HepG2 (cell line): ENCODE measurements around the gene CFAP91.

Experiments
- HCFC1 ChIP-seq: fragments of 150-350 bp; IDR thresholded peaks from 2 replicates; pipeline ENCODE4 v1.6.1; 2014; ENCODE audit warnings: low read depth, low read length
- HNRNPUL1 ChIP-seq: fragments of 200-400 bp; formaldehyde crosslinking; IDR thresholded peaks from 2 replicates; pipeline ENCODE4 v1.6.1; 2017; ENCODE audit warnings: low read depth, mild to moderate bottlenecking, low read length, moderate library complexity
- JUND ChIP-seq: sonication (generic); formaldehyde crosslinking; IDR thresholded peaks from 2 replicates; pipeline ENCODE4 v1.8.0; 2022; ENCODE audit warnings: mild to moderate bottlenecking, missing genetic modification reagents
- MEIS1 ChIP-seq: sonication (generic); formaldehyde crosslinking; IDR thresholded peaks from 2 replicates; pipeline ENCODE4 v1.9.0; 2021; ENCODE audit warnings: mild to moderate bottlenecking, missing genetic modification reagents, moderate library complexity, borderline replicate concordance
- MTA3 ChIP-seq: sonication (generic); formaldehyde crosslinking; IDR thresholded peaks from 2 replicates; pipeline ENCODE4 v1.4.0; 2020; ENCODE audit warnings: missing genetic modification reagents
- NFYB ChIP-seq: sonication (generic); formaldehyde crosslinking; IDR thresholded peaks from 2 replicates; pipeline ENCODE4 v1.4.0; 2020; ENCODE audit warnings: missing genetic modification reagents
- NPAS2 ChIP-seq: sonication (generic); formaldehyde crosslinking; IDR thresholded peaks from 2 replicates; pipeline ENCODE4 v1.8.0; 2022; ENCODE audit warnings: mild to moderate bottlenecking, missing genetic modification reagents, borderline replicate concordance
- POLR2A ChIP-seq, 2 experiments: IDR thresholded peaks; 2 replicates each; pipeline ENCODE4 v1.6.1; 2011; ENCODE audit warnings: low read depth in 2 of 2, low read length in 2 of 2, mild to moderate bottlenecking in 1 of 2, moderate library complexity in 1 of 2; ENCODE audit not compliant: insufficient read depth in 1 of 2
- ZFP41 ChIP-seq: sonication (generic); formaldehyde crosslinking; IDR thresholded peaks from 2 replicates; pipeline ENCODE4 v1.4.0; 2020; ENCODE audit warnings: mild to moderate bottlenecking, missing genetic modification reagents, borderline replicate concordance
- ZNF274 ChIP-seq: sonication (generic); formaldehyde crosslinking; IDR thresholded peaks from 2 replicates; pipeline ENCODE4 v1.5.1; 2020; ENCODE audit warnings: mild to moderate bottlenecking, missing genetic modification reagents
- TF ChIP-seq, protein P1 (sequence below): sonication (generic); formaldehyde crosslinking; IDR thresholded peaks from 2 replicates; pipeline ENCODE4 v1.4.0; 2020; ENCODE audit warnings: mild to moderate bottlenecking, low read depth, missing genetic modification reagents
- TF ChIP-seq, protein P2 (sequence below): sonication (generic); formaldehyde crosslinking; IDR thresholded peaks from 2 replicates; pipeline ENCODE4 v1.4.0; 2020; ENCODE audit warnings: missing genetic modification reagents
- TF ChIP-seq, protein P3 (sequence below): sonication (generic); formaldehyde crosslinking; IDR thresholded peaks from 2 replicates; pipeline ENCODE4 v1.5.0; 2020; ENCODE audit warnings: mild to moderate bottlenecking, missing genetic modification reagents

DNA sequence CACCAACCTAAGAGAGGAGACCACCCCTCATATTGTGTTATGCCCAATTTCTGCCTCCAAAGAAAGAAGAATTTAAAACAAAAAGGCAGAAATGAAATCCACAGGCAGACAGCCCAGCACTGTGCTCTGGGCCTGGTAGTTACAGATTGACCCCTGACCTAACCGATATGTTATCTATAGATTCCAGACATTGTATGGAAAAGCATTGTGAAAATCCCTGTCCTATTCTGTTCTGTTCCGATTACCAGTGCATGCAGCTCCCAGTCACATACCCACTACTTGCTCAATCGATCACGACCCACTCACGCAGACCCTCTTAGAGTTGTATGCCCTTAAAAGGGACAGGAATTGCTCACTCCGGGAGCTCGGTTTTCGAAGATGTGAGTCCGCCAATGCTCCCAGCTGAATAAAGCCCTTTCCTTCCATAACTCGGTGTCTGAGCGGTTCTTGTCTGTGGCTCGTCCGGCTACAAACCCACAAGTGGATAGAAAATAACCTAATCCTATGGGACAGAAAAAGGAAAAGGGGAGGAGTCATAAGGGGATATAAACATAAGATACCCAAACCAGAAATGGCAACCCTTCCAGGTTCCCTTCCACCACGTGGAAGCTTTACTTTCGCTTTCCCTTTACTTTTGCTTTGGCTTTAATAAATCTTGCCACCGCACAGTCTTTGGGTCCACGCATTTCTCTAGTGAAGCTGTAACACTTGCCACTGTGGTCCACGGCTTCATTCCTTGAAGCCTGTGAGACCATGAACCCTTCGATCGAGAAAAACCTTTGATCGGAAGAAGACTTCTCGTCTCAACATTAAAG, 1.7 kb upstream of the CFAP91 start:
- no peak for TF ChIP-seq POLR2A (IDR thresholded peaks at IDR 0.05; ENCODE audit: insufficient read depth in 1 of 2, low read depth in 2 of 2, low read length in 2 of 2)
- TF ChIP-seq ZNF274: no peak
- TF ChIP-seq, protein P1, sequence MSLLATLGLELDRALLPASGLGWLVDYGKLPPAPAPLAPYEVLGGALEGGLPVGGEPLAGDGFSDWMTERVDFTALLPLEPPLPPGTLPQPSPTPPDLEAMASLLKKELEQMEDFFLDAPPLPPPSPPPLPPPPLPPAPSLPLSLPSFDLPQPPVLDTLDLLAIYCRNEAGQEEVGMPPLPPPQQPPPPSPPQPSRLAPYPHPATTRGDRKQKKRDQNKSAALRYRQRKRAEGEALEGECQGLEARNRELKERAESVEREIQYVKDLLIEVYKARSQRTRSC (CRISPR knock-in tag): no peak
- TF ChIP-seq ZFP41 (CRISPR knock-in tag): no peak
- no peak for TF ChIP-seq MEIS1 (CRISPR knock-in tag)
- no peak for TF ChIP-seq HNRNPUL1
- no peak for TF ChIP-seq MTA3 (CRISPR knock-in tag)
- TF ChIP-seq NFYB (CRISPR knock-in tag): no peak
- no peak for TF ChIP-seq NPAS2 (CRISPR knock-in tag)
- TF ChIP-seq, protein P2, sequence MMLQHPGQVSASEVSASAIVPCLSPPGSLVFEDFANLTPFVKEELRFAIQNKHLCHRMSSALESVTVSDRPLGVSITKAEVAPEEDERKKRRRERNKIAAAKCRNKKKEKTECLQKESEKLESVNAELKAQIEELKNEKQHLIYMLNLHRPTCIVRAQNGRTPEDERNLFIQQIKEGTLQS (CRISPR knock-in tag): no peak
- no peak for TF ChIP-seq JUND
- no peak for TF ChIP-seq HCFC1
- TF ChIP-seq, protein P3, sequence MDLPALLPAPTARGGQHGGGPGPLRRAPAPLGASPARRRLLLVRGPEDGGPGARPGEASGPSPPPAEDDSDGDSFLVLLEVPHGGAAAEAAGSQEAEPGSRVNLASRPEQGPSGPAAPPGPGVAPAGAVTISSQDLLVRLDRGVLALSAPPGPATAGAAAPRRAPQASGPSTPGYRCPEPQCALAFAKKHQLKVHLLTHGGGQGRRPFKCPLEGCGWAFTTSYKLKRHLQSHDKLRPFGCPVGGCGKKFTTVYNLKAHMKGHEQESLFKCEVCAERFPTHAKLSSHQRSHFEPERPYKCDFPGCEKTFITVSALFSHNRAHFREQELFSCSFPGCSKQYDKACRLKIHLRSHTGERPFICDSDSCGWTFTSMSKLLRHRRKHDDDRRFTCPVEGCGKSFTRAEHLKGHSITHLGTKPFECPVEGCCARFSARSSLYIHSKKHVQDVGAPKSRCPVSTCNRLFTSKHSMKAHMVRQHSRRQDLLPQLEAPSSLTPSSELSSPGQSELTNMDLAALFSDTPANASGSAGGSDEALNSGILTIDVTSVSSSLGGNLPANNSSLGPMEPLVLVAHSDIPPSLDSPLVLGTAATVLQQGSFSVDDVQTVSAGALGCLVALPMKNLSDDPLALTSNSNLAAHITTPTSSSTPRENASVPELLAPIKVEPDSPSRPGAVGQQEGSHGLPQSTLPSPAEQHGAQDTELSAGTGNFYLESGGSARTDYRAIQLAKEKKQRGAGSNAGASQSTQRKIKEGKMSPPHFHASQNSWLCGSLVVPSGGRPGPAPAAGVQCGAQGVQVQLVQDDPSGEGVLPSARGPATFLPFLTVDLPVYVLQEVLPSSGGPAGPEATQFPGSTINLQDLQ (CRISPR knock-in tag): no peak
